Posterior vena cava (tissue), 2 donors: ENCODE results near the gene HPGDS. TPM values are rescaled to one million over a fixed set of nuclear protein-coding genes. Genes with fewer than 3 reads are reported as not detected.
"Not testable (repeated sequence)": the region's sequence is repeated elsewhere in the genome, so short reads cannot be mapped to it uniquely, and the experiment has no call there.

Experiments
- DNase-seq: peaks from one replicate; pipeline ENCODE4 v3.0.0-alpha.2; 2020; ENCODE audit warnings: low spot score
- intact Hi-C, 2 donors: fragments of 100-400 bp; cut with DNase I; formaldehyde crosslinking; loops; one replicate each; pipeline versions ENCODE4 v1.14.1 to v1.14.2; 2022 to 2023
- total RNA-seq, 2 donors: library from RNA; stranded (reverse); fragmentation: NEBNext Ultra II Directional; extraction: Animal tissue kit (Norgen Biotek cat#: 25700); gene quantifications; one replicate each; pipeline ENCODE4 v1.2.1, GENCODE V29; 2021
- donor health status: DM: yes; HTN: yes; CAD: no.
- donor health status: DM: yes; HTN: yes; CAD: no.

The HPGDS gene
- total RNA-seq, 2 donors from 2014 or later: 2.5 to 7.5 TPM

GRCh38 chr4:94334962-94335361 lies 7.7 kb downstream of the HPGDS start:
- intact Hi-C loops: no loop called here
- DNase-seq: no peak

GRCh38 chr4:94334476-94334875 lies 8.2 kb downstream of the HPGDS start:
- intact Hi-C loops: no loop called here

DNA sequence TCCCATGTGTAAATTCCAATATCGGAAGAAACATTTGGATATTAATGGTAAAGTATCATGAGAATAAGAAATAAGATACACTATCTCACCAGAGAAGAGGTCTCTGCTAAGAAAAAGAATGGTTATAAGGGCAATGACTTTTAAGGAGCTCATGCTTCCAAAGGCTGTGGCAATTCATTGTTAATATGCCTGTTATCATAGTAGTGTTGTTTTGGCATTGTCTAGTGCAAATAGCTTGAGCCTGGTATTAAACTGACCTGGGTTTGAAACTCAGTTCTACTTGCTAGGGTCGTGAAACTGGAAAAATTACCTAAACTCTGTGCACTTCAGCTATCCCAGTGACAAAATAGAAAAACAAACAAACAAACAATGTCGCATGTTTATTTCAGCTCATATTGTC lies 8.8 kb downstream of the HPGDS start:
- intact Hi-C loops: no loop called here
- DNase-seq: no peak

More at GRCh38 chr4:94334476-94334875, 8.2 kb downstream of the HPGDS start:
- no peak for DNase-seq

DNA sequence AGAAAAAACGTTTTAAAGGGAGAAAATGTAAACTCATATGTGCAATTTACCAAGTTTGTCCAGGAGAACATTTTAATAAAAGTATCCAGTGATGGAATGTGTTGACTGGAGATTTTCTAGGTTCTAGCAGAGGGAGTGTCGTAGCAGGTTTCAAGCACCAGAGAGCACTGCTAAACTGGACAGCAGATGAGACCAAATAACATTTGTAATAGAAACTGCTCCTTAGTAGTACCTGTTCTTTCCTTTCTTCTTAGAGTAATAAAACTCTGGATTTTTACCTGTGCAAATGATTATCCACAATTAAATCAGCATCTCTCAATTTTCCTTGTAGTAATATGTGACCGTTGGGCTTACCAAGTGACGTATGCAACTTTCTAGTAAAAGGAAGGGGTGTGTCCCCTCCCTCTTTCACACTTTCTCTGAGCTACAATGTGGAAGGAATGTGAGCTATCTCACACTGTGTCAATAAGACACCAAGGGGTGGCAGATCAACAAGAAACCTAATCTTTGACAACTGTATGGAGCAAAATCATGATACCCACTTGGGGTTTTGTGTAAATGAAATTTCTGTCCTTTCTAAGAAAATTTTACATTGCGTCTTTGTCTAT lies 9.5 kb downstream of the HPGDS start:
- DNase-seq: no peak
- intact Hi-C loops: no loop called here

DNA sequence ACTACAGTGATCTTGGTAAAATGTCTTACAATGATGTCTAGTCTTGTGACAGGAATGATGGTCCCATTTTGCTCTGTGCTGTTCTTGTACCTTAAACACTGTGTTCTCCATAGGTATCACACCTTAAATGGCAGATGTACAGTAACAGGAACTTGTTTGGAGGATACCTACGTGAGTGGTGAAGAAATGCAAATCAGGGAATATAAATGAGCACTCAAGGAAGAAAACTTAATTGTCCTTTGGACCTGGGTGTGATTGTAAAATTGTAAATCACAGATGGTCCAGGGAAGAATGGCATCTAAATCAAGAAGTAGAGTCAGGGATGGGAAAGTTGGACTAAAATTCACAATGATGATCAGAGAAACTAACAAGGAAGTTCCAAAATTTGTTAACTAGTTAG lies 12.7 kb downstream of the HPGDS start:
- intact Hi-C loops: no loop called here
- DNase-seq: no peak

GRCh38 chr4:94325835-94326234 lies 16.8 kb downstream of the HPGDS start:
- intact Hi-C loops: no loop called here
- no peak for DNase-seq

DNA sequence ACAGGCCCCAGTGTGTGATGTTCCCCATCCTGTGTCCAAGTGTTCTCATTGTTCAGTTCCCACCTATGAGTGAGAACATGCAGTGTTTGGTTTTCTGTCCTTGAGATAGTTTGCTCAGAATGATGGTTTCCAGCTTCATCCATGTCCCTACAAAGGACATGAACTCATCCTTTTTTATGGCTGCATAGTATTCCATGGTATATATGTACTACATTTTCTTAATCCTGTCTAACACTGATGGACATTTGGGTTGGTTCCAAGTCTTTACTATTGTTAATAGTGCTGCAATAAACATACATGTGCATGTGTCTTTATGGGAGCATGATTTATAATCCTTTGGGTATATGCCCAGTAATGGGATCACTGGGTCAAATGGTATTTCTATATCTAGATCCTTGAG lies 22.7 kb downstream of the HPGDS start:
- DNase-seq, intact Hi-C loops: not testable (repeated sequence)

DNA sequence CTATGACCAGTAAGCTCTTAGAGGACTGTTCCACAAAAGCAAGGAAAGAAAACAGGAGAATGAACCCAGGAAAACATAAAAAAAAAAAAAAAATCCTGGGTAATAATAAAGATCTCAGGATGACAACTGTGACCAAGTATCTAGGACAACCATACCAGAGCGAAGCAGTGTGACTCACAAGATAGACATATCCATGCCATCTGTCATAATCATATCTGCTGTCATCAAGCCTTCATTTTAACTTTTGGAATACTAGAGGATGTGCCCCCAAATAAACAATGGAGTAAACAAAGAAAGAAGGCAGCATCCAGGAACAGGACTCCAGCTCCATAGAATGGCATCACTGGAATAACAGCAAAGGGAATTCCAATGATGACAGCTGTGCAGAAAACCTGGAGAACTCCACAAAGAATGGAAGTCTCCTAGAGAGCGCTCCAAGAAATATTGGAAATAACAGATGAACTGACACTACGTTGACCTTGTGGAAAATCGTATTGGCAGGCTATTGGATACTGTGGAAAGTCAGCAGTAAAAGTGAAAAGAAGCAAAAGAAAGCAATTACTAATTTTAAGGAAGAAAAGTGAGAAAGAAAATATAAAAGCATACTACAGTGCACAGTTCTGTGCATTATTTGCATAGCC lies 35.3 kb downstream of the HPGDS start:
- intact Hi-C loops: no loop called here
- DNase-seq: no peak

DNA sequence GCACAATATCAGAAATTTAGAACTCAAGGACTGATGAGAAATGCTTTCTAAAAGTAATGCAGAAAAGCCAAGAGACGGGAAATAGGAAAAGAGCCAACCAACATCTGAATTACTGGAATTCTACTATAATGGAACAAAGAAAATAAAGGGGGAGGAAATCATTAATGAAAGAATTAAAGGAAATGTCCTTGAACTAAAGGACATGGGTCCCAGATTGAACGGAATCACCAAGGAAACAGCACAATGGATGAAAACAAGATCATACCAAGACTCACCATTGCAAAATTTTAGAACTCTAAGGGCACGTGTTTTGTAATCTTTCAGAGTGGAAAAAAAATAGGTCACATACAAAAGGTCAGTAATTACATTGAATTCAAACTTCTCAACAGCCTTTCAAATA lies 35.9 kb downstream of the HPGDS start:
- intact Hi-C loops: no loop called here
- no peak for DNase-seq

DNA sequence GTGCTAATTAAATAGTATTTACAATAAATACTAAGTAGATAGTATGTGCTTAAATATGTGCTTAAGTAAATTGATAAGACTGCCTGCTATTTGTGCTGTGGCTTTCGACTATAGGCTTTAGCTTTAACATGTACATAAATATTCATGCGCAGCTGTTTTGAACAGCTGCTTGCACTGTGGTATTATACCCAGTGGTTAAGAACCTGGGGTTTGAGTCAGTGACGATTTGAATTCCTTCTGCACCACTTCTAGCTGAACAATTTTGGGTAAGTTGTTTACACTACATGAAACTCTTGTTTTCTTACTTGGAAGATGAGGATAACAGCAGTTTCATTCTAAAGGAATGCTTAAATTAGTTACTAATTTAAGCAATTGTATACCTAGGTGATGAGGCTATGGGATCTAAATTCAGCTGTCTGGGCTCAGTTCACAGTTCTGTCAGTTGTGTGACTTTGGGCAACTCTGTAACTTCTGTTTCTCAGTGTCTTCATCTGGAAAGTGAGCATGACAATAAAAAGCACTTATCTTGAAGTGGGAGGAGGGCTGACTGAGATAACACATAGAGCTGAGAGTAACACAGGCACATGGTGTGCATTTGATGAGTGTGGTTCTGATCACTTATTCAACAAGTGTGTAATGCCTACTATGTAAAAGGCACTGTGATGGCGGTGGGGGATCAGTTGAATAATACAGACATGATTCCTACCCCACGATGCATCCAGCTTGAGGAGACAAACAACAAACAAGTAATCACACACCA lies 37.0 kb downstream of the HPGDS start:
- intact Hi-C loops: no loop called here
- DNase-seq: no peak

GRCh38 chr4:94304365-94304971 lies 38.2 kb downstream of the HPGDS start:
- DNase-seq: no peak
- intact Hi-C loops: no loop called here

- intact Hi-C loops: no loop called here
- DNase-seq: no peak
These were observed 40.4 kb downstream of the HPGDS start for GRCh38 chr4:94302191-94302590.

- intact Hi-C loops: no loop called here
- no peak for DNase-seq
These were observed 43.8 kb downstream of the HPGDS start for GRCh38 chr4:94298725-94299252.

GRCh38 chr4:94295473-94295872 lies 47.2 kb downstream of the HPGDS start:
- DNase-seq, intact Hi-C loops: not testable (repeated sequence)

- DNase-seq, intact Hi-C loops: not testable (repeated sequence)
These were observed 48.7 kb downstream of the HPGDS start for GRCh38 chr4:94293981-94294380.

DNA sequence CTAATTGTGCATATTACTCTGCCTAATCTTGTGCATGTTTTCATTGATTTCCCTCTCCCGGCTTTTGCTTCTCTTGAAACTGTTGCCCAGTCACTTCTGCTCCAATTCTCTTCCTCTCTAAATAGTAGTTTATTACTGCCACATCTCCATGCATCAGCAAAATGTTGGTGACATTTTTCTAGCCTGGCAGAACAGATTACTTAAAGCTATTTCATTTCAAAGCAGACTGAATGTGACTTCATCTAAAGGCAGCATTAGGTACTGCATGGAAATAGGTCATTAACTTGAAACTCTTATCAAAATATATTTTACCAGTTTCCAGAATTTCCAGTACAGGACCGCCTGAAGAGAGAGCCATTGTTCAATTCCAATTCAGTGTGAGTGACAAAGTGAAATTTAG lies 52.4 kb downstream of the HPGDS start:
- intact Hi-C loops: no loop called here
- DNase-seq: no peak

- no peak for DNase-seq
- intact Hi-C loops: no loop called here
These were observed 57.0 kb downstream of the HPGDS start for GRCh38 chr4:94285666-94286065.

GRCh38 chr4:94284889-94285288 lies 57.7 kb downstream of the HPGDS start:
- DNase-seq: no peak
- intact Hi-C loops: no loop called here

GRCh38 chr4:94278781-94279180 lies 63.9 kb downstream of the HPGDS start:
- DNase-seq: no peak
- intact Hi-C loops: no loop called here

- intact Hi-C loops: no loop called here
These were observed 65.1 kb downstream of the HPGDS start for GRCh38 chr4:94277534-94277933.

More at GRCh38 chr4:94277534-94277933, 65.1 kb downstream of the HPGDS start:
- DNase-seq: no peak
